GM18951 (cell line): ENCODE data around the gene UGT2A1.

Source experiments
- POLR2A ChIP-seq: IDR thresholded peaks from 4 replicates; pipeline ENCODE4 v1.6.1; 2011; ENCODE audit warnings: mild to moderate bottlenecking; ENCODE audit not compliant: insufficient read length, insufficient read depth; ENCODE audit errors: extremely low read depth
- in situ Hi-C: fragments of 300-500 bp; cut with MboI; formaldehyde crosslinking; loops from one replicate; pipeline ENCODE4 v1.12.0; 2022; ENCODE audit warnings: low sequenced_read_pairs, mixed read lengths, inconsistent platforms; ENCODE audit not compliant: unreplicated experiment

Gene UGT2A1

DNA sequence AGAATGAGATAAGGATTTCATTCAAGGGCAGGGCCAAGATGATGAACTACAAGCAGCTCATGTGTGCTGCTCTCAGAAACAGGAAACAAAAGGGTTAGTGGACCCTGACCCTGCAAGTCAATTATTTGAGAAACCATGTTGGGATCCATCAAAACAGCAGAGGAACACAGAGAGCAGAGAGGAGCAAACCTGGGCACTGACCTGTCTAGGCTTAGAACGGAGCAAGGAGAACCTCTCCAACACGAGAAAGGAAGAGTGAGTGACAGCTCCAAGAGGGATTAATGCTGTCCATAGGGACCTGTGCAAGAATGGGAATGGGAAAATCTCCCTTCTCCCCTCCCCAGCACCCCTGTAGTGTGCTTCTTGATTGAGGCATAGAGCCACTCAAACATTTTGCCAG, 103.4 kb downstream of the UGT2A1 start:
- in situ Hi-C loops: no loop called here
- no peak for TF ChIP-seq POLR2A

DNA sequence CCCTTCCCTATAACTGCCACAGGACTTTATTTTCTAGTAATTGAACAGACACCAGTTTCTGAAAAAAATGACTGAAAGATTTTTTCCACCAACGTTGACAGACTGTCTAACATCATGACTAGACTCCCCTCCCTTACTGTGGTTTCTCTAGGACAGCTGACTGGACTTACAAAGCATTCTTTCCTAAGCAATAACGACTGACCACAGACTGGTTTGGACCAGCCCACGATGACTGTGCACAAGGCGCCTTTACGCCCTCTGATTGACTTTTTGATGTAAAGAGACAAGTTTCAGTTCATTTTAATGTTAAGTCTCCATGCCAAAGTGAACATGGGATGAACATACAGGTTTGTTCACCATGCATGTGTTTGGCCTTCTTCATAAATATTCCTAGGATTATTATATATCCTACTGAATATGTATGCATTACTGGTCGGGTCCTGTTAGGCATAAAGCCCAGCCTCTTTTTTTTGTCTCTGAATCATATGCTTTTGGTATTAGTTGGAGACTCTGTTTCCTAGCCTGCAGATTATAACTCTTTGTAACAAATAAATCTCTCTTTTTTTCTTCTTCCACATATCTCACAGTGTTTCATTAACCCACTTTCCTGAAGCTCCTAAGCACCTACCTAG, 106.8 kb downstream of the UGT2A1 start:
- in situ Hi-C loops: no loop called here
- TF ChIP-seq POLR2A: no peak
